Activated CD4-positive, alpha-beta T cell treated with anti-CD3 and anti-CD28 coated beads for 36 hours (primary cell): ENCODE results near the gene MALSU1. TPM values are rescaled to one million over a fixed set of nuclear protein-coding genes. Genes with fewer than 3 reads are reported as not detected.

Source experiments
- ATAC-seq: fragments of 200-7000 bp; cut with Tn5 transposase; one replicate; pipeline ENCODE4 v1.10.0; 2021; ENCODE audit warnings: mild to moderate bottlenecking, moderate library complexity
- CTCF ChIA-PET: fragments of 350-600 bp; sonication (Branson Sonifier 250); formaldehyde crosslinking; loops from one replicate; lab custom pipeline; 2021; ENCODE audit warnings: antibody characterized with exemption; lab: Charles Lee
- POLR2A ChIA-PET: fragments of 350-600 bp; sonication (Branson Sonifier 250); formaldehyde crosslinking; loops from one replicate; lab custom pipeline; 2021; ENCODE audit warnings: antibody characterized with exemption, inconsistent platforms; lab: Charles Lee
- DNase-seq: peaks from one replicate; pipeline ENCODE4 v3.0.0-alpha.2; 2020
- H3K27ac Mint-ChIP-seq: one replicate; pipeline ENCODE4 v1.8.0; 2021; ENCODE audit warnings: mixed read lengths
- H3K27me3 Mint-ChIP-seq: one replicate; pipeline ENCODE4 v1.8.0; 2021; ENCODE audit warnings: mixed read lengths
- H3K36me3 Mint-ChIP-seq: one replicate; pipeline ENCODE4 v1.8.0; 2021; ENCODE audit warnings: low read depth, mixed read lengths
- H3K4me1 Mint-ChIP-seq: one replicate; pipeline ENCODE4 v1.8.0; 2021; ENCODE audit warnings: mixed read lengths
- H3K4me3 Mint-ChIP-seq: one replicate; pipeline ENCODE4 v1.8.0; 2021; ENCODE audit warnings: mild to moderate bottlenecking, moderate library complexity, mixed read lengths
- H3K9me3 Mint-ChIP-seq: one replicate; pipeline ENCODE4 v1.8.0; 2021; ENCODE audit warnings: low read depth, mixed read lengths
- intact Hi-C, 2 experiments: fragments of 100-400 bp; cut with DNase I in 1 of 2; cut with micrococcal nuclease in 1 of 2; formaldehyde crosslinking; loops; one replicate each; pipeline versions ENCODE4 v1.14.2 to v1.15.1; 2022 to 2024; cut with DNase I, micrococcal nuclease
- total RNA-seq, 2 experiments: library from RNA; stranded (reverse); gene quantifications; one replicate each; pipeline ENCODE4 v1.2.3, GENCODE V29; 2021

The MALSU1 gene
- total RNA-seq, 2 experiments from 2014 or later = 97.7 to 98.4 TPM

GRCh38 chr7:23347033-23347681 is 48.0 kb downstream of the MALSU1 start:
- H3K36me3 Mint-ChIP-seq = no peaks in the 10 kb centered on the region
- ATAC-seq = no peak
- ChIA-PET CTCF (interaction anchor here (0.5 to 2.5 kb wide), 11 partner anchors 10 to 198 kb away, joined by 3 to 9 read pairs (median 4); partner anchors contain the start of gene MALSU1), POLR2A (no interaction called here)
- no peak for DNase-seq
- H3K9me3 Mint-ChIP-seq = no peaks in the 10 kb centered on the region
- H3K4me1 Mint-ChIP-seq = peaks cover 33% of the 10 kb centered on the region
- peaks cover 4% of the 10 kb centered on the region for H3K27me3 Mint-ChIP-seq
- intact Hi-C loops = loop anchor here (1.0 kb wide), 3 partner anchors 9 to 74 kb away; partner anchors contain the start of gene MALSU1 (in 1 of the 2)
- H3K27ac Mint-ChIP-seq = peak overlapping the region; percentile 63
- peak overlapping the region; percentile 62 for H3K4me3 Mint-ChIP-seq

- Mint-ChIP-seq H3K27ac (peak overlapping the region; percentile 15), H3K27me3 (peaks cover 4% of the 10 kb centered on the region), H3K4me3 (no peak overlapping the region), H3K4me1 (peaks cover 33% of the 10 kb centered on the region), H3K9me3 (no peaks in the 10 kb centered on the region), H3K36me3 (no peaks in the 10 kb centered on the region)
- ATAC-seq (peak; percentile 76), DNase-seq (peak; percentile 20)
- ChIA-PET CTCF (interaction anchor here (0.5 to 2.5 kb wide), 10 partner anchors 10 to 197 kb away, joined by 3 to 9 read pairs (median 4); partner anchors contain the start of gene MALSU1), POLR2A (no interaction called here)
- intact Hi-C loops = loop anchor here (1.0 kb wide), 3 partner anchors 9 to 74 kb away; partner anchors contain the start of gene MALSU1 (in 1 of the 2)
Observed at GRCh38 chr7:23347682-23348180, 48.6 kb downstream of the MALSU1 start.

- Mint-ChIP-seq H3K27me3 (peaks cover 4% of the 10 kb centered on the region), H3K36me3 (no peaks in the 10 kb centered on the region), H3K27ac (no peak overlapping the region), H3K4me1 (peaks cover 33% of the 10 kb centered on the region), H3K9me3 (no peaks in the 10 kb centered on the region), H3K4me3 (no peak overlapping the region)
- no peak for ATAC-seq
- ChIA-PET POLR2A (no interaction called here), CTCF (interaction anchor here (0.6 to 3.6 kb wide), 6 partner anchors 9 to 114 kb away, joined by 3 to 16 read pairs (median 4); no protein-coding TSS in a partner anchor)
- intact Hi-C loops = no loop called here
- no peak for DNase-seq
Observed at GRCh38 chr7:23349484-23350157, 50.5 kb downstream of the MALSU1 start.

- ChIA-PET CTCF (interaction anchor here (0.6 to 3.6 kb wide), 7 partner anchors 8 to 107 kb away, joined by 3 to 16 read pairs (median 4); no protein-coding TSS in a partner anchor), POLR2A (no interaction called here)
- ATAC-seq (no peak), DNase-seq (no peak)
- intact Hi-C loops = no loop called here
- Mint-ChIP-seq H3K4me1 (peaks cover 30% of the 10 kb centered on the region), H3K27me3 (peaks cover 5% of the 10 kb centered on the region), H3K36me3 (no peaks in the 10 kb centered on the region), H3K4me3 (no peak overlapping the region), H3K9me3 (no peaks in the 10 kb centered on the region), H3K27ac (no peak overlapping the region)
Observed at GRCh38 chr7:23350466-23350865, 51.3 kb downstream of the MALSU1 start.

- intact Hi-C loops = no loop called here
- peaks cover 9% of the 10 kb centered on the region for H3K27me3 Mint-ChIP-seq
- POLR2A ChIA-PET = no interaction called here
- H3K9me3 Mint-ChIP-seq = no peaks in the 10 kb centered on the region
- peaks cover 24% of the 10 kb centered on the region for H3K4me1 Mint-ChIP-seq
- no peaks in the 10 kb centered on the region for H3K36me3 Mint-ChIP-seq
- no peak overlapping the region for H3K27ac Mint-ChIP-seq
- H3K4me3 Mint-ChIP-seq = no peak overlapping the region
- CTCF ChIA-PET = interaction anchor here (0.7 kb wide), 1 partner anchor 17 kb away, joined by 3 read pairs; no protein-coding TSS in a partner anchor
- no peak for DNase-seq
- ATAC-seq = no peak
Observed at GRCh38 chr7:23353172-23353571, 54.0 kb downstream of the MALSU1 start.

- DNase-seq (no peak), ATAC-seq (no peak)
- H3K27ac Mint-ChIP-seq = no peak overlapping the region
- H3K36me3 Mint-ChIP-seq = no peaks in the 10 kb centered on the region
- peaks cover 24% of the 10 kb centered on the region for H3K4me1 Mint-ChIP-seq
- ChIA-PET CTCF (interaction anchor here (1.0 to 1.6 kb wide), 2 partner anchors 11 to 83 kb away, joined by 4 to 8 read pairs; no protein-coding TSS in a partner anchor), POLR2A (interaction anchor here (0.6 kb wide), 1 partner anchor 49 kb away, joined by 3 read pairs; no protein-coding TSS in a partner anchor)
- no peaks in the 10 kb centered on the region for H3K9me3 Mint-ChIP-seq
- H3K4me3 Mint-ChIP-seq = no peak overlapping the region
- H3K27me3 Mint-ChIP-seq = peaks cover 11% of the 10 kb centered on the region
- intact Hi-C loops = loop anchor here (1.0 to 5.0 kb wide), 10 partner anchors 9 to 241 kb away; partner anchors contain the start of genes TRA2A (in 2 of the 2), CCDC126 (in 1 of the 2) and IGF2BP3 (in 1 of the 2)
Observed at GRCh38 chr7:23356168-23356567, 57.0 kb downstream of the MALSU1 start.

GRCh38 chr7:23356726-23357125 is 57.6 kb downstream of the MALSU1 start:
- Mint-ChIP-seq H3K4me3 (no peak overlapping the region), H3K9me3 (no peaks in the 10 kb centered on the region), H3K27ac (no peak overlapping the region), H3K36me3 (no peaks in the 10 kb centered on the region), H3K4me1 (peaks cover 21% of the 10 kb centered on the region), H3K27me3 (peaks cover 9% of the 10 kb centered on the region)
- ChIA-PET CTCF (interaction anchor here (1.6 kb wide), 1 partner anchor 12 kb away, joined by 8 read pairs; no protein-coding TSS in a partner anchor), POLR2A (no interaction called here)
- intact Hi-C loops = loop anchor here (1.0 to 5.0 kb wide), 18 partner anchors 9 to 241 kb away; partner anchors contain the start of genes TRA2A (in 2 of the 2), CCDC126 (in 1 of the 2) and IGF2BP3 (in 1 of the 2)
- ATAC-seq (peak; percentile 91), DNase-seq (peak; percentile 27)

- ChIA-PET POLR2A (interaction anchor here (0.6 to 1.0 kb wide), 2 partner anchors 126 to 167 kb away, joined by 3 read pairs; no protein-coding TSS in a partner anchor), CTCF (interaction anchor here (0.5 to 2.4 kb wide), 39 partner anchors 8 to 207 kb away, joined by 3 to 17 read pairs (median 4); no protein-coding TSS in a partner anchor)
- DNase-seq (no peak), ATAC-seq (peak; percentile 42)
- intact Hi-C loops = loop anchor here (1.0 to 5.0 kb wide), 17 partner anchors 16 to 240 kb away; partner anchors contain the start of genes TRA2A (in 2 of the 2), CCDC126 (in 1 of the 2) and IGF2BP3 (in 1 of the 2)
- H3K27me3 Mint-ChIP-seq = peaks cover 7% of the 10 kb centered on the region
- no peaks in the 10 kb centered on the region for H3K9me3 Mint-ChIP-seq
- H3K36me3 Mint-ChIP-seq = no peaks in the 10 kb centered on the region
- H3K4me1 Mint-ChIP-seq = peaks cover 18% of the 10 kb centered on the region
- H3K27ac Mint-ChIP-seq = no peak overlapping the region
- no peak overlapping the region for H3K4me3 Mint-ChIP-seq
Observed at GRCh38 chr7:23357190-23358093, 58.3 kb downstream of the MALSU1 start.

GRCh38 chr7:23358152-23358674 is 59.1 kb downstream of the MALSU1 start:
- no peaks in the 10 kb centered on the region for H3K36me3 Mint-ChIP-seq
- intact Hi-C loops = loop anchor here (5.0 kb wide), 2 partner anchors 174 to 239 kb away; partner anchors contain the start of genes TRA2A (in 2 of the 2) and CCDC126 (in 1 of the 2)
- H3K4me1 Mint-ChIP-seq = peaks cover 18% of the 10 kb centered on the region
- no peak overlapping the region for H3K27ac Mint-ChIP-seq
- H3K27me3 Mint-ChIP-seq = peaks cover 7% of the 10 kb centered on the region
- POLR2A ChIA-PET = interaction anchor here (0.6 to 1.0 kb wide), 3 partner anchors 126 to 171 kb away, joined by 3 read pairs; no protein-coding TSS in a partner anchor
- CTCF ChIA-PET = interaction anchor here (0.5 to 2.4 kb wide), 42 partner anchors 7 to 1386 kb away, joined by 3 to 17 read pairs (median 4); no protein-coding TSS in a partner anchor
- ATAC-seq (no peak), DNase-seq (no peak)
- no peak overlapping the region for H3K4me3 Mint-ChIP-seq
- H3K9me3 Mint-ChIP-seq = no peaks in the 10 kb centered on the region
